ENCODE results near the gene SCAF8.
"Not testable (repeated sequence)": the region's sequence is repeated elsewhere in the genome, so short reads cannot be mapped to it uniquely, and the experiment has no call there.

The SCAF8 gene

DNA sequence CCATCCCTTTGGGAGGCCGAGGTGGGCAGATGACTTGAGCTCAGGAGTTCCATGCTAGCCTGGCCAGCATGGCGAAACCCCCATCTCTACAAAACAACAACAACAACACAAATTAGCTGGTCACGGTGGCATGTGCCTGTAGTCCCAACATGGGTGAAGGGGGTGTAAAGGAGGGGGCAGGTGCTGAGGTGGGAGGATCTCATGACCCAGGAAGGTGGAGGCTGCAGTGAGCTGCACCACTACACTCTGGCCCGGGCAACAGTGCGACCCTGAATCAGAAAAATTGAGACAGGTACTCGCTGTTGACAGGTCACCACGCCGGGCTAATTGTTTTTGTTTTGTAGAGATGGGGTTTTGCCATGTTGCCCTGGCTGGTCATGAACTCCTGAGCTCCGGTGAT lies 4.2 kb downstream of the SCAF8 start:
- H3K27ac ChIP-seq: no peak overlapping the region
- TF ChIP-seq, protein P1, sequence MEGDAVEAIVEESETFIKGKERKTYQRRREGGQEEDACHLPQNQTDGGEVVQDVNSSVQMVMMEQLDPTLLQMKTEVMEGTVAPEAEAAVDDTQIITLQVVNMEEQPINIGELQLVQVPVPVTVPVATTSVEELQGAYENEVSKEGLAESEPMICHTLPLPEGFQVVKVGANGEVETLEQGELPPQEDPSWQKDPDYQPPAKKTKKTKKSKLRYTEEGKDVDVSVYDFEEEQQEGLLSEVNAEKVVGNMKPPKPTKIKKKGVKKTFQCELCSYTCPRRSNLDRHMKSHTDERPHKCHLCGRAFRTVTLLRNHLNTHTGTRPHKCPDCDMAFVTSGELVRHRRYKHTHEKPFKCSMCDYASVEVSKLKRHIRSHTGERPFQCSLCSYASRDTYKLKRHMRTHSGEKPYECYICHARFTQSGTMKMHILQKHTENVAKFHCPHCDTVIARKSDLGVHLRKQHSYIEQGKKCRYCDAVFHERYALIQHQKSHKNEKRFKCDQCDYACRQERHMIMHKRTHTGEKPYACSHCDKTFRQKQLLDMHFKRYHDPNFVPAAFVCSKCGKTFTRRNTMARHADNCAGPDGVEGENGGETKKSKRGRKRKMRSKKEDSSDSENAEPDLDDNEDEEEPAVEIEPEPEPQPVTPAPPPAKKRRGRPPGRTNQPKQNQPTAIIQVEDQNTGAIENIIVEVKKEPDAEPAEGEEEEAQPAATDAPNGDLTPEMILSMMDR (IDR thresholded peaks at IDR 0.05): no peak
- no peak for TF ChIP-seq ZFX (IDR thresholded peaks at IDR 0.05; ENCODE audit: borderline replicate concordance)

DNA sequence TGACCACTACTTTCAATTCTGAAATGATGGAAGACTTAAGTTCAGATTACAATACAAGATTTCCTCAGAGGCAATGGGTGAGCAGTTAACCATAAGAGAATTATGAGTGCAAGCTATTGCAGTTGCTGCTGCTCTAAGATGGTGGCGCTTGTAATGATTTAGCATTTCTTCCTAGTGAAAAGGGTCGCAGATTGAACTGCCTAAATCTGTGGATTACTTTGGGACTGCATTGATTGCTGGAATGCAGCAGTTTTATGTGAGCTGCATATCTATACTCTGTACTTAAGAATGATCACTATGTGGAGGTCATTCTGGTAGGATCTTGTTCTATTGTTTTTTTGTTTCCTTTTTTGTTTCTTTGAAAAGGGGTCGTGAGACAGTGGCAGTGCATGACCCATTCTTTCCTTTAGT lies 5.3 kb downstream of the SCAF8 start:
- TF ChIP-seq ZFX (IDR thresholded peaks at IDR 0.05; ENCODE audit: borderline replicate concordance): no peak
- TF ChIP-seq, protein P1 (IDR thresholded peaks at IDR 0.05): no peak
- no peak overlapping the region for H3K27ac ChIP-seq

DNA sequence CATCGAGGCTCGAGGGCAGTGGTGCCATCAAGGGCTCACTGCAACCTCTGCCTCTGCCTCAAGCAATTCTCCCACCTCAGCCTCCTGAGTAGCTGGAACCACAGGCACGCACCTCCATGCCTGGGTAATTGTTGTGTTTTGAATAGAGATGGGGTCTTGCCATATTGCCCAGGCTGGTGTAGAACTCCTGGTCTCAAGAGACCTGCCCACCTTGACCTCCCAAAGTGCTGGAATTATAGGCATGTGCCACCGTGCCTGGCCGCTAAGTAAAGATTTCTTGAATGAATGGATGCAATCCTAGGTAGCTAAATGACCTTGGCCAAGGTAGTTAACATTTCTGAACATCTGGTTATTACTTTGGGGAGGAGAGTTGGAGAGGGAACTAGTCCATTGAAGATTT lies 7.4 kb downstream of the SCAF8 start:
- TF ChIP-seq, protein P1 (IDR thresholded peaks at IDR 0.05): no peak
- no peak for TF ChIP-seq ZFX (IDR thresholded peaks at IDR 0.05; ENCODE audit: borderline replicate concordance)
- H3K27ac ChIP-seq: no peak overlapping the region

DNA sequence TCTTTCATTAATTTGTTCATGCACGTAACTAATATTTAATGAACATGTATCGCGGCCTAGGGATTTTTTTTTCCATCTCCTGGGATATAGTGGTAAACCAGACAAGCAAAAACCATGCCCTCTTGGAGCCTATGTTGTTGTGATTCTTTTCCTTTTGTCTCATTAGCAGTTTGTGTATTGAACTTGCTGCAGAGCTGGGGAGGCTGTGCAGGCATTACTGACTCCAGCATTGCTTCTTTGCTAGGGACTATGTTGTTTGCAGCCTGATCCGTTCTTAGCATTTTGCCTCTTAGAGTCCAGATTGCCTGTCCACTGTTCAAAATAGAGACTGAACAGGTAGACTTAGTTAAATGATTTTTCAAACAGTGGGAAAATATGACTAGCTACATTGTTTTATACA lies 9.7 kb downstream of the SCAF8 start:
- TF ChIP-seq ZFX (IDR thresholded peaks at IDR 0.05; ENCODE audit: borderline replicate concordance): no peak
- TF ChIP-seq, protein P1 (IDR thresholded peaks at IDR 0.05): no peak
- no peak overlapping the region for H3K27ac ChIP-seq

DNA sequence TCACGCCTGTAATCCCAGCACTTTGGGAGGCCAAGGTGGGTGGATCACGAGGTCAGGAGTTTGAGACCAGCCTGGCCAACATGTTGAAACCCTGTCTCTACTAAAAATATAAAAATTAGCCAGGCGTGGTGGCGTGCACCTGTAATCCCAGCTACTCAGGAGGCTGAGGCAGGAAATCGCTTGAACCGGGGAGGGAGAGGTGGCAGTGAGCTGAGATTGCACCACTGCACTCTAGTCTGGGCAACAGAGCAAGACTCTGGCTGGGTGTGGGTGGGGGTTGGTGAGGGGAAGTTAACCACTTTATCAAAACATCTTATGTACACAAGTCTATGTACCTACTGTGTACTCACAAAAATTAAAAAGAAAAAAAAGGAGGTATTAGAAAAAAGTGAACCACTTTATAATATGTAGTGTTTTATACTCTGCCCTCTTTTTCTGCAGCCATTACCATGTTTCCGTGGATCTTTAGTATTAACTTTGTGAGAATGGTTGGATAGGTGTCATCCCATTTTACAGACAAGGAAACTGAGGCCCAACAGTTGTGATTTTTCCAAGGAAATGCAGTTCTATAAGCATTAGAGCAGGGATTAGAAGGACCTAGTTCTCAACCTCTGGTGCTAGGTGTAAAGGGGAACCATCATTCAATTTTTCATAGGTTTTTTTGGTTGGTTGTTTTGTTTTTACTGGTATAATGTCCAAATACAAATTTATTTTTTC lies 11.0 kb downstream of the SCAF8 start:
- not testable (repeated sequence) for H3K27ac ChIP-seq

DNA sequence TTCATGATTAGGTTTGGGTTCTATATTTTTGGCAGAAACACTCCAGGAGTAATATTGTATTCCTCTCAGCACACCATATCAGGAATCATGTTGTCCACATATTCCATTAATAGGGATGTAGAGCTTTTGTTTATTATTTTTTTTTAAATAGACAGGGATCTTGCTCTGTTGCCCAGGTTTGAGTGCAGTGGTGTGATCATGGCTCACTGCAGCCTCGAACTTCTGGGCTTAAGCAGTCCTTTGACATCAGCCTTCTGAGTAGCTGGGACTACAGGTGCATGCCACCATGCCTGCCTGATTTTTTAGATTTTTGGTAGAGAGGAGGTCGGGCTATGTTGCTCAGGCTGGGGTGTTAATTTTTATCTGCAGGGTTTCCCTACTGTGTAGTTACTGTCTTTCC lies 12.0 kb downstream of the SCAF8 start:
- no peak for TF ChIP-seq ZFX (IDR thresholded peaks at IDR 0.05; ENCODE audit: borderline replicate concordance)
- TF ChIP-seq, protein P1 (IDR thresholded peaks at IDR 0.05): no peak
- no peak overlapping the region for H3K27ac ChIP-seq

DNA sequence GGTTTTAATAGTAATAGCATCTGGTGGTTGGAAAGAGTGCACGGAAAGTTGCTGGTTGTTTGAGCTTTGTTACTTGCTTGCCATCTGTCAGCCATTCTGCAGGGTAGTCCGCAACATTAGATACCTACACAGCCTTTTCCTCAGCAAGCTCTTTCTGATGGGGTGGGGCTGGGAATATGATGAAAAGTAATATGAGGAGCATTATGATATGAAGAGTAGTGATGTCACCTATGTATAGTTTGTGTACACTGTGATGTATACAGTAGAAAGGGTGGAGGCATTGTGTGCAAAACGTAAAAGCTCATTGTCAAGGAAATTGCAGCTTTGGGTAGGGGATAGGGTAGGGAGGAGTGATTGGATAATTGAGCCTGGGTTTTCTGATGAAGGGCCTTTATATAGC lies 16.1 kb downstream of the SCAF8 start:
- TF ChIP-seq, protein P1 (IDR thresholded peaks at IDR 0.05): no peak
- no peak for TF ChIP-seq ZFX (IDR thresholded peaks at IDR 0.05; ENCODE audit: borderline replicate concordance)
- no peak overlapping the region for H3K27ac ChIP-seq

All from 22Rv1 (cell line).